Activated CD4-positive, alpha-beta T cell treated with anti-CD3 and anti-CD28 coated beads, Interleukin-2, amount 10 ng/mL, durations not matched to agents 7 days and 5 days (primary cell): Measurements from ENCODE around the gene AOPEP. TPM values are rescaled to one million over a fixed set of nuclear protein-coding genes. Genes with fewer than 3 reads are reported as not detected.
A peak's percentile ranks its signal among the peaks of the same experiment; 100 is the strongest.

Experiments
- CTCF ChIA-PET: fragments of 350-600 bp; sonication (Branson Sonifier 250); formaldehyde crosslinking; loops from one replicate; lab custom pipeline; 2021; ENCODE audit warnings: antibody characterized with exemption; lab: Charles Lee
- POLR2A ChIA-PET: fragments of 350-600 bp; sonication (Branson Sonifier 250); formaldehyde crosslinking; loops from one replicate; lab custom pipeline; 2021; ENCODE audit warnings: antibody characterized with exemption; lab: Charles Lee
- DNase-seq: peaks from one replicate; pipeline ENCODE4 v3.0.0-alpha.2; 2020
- H3K27ac Mint-ChIP-seq: one replicate; pipeline ENCODE4 v1.8.0; 2021; ENCODE audit warnings: mild to moderate bottlenecking, moderate library complexity, mixed read lengths
- H3K27me3 Mint-ChIP-seq: one replicate; pipeline ENCODE4 v1.8.0; 2021; ENCODE audit warnings: mixed read lengths
- H3K36me3 Mint-ChIP-seq: one replicate; pipeline ENCODE4 v1.8.0; 2021; ENCODE audit warnings: low read depth, mixed read lengths
- H3K4me1 Mint-ChIP-seq: one replicate; pipeline ENCODE4 v1.8.0; 2021; ENCODE audit warnings: mixed read lengths
- H3K4me3 Mint-ChIP-seq: one replicate; pipeline ENCODE4 v1.8.0; 2021; ENCODE audit warnings: mild to moderate bottlenecking, moderate library complexity, mixed read lengths
- H3K9me3 Mint-ChIP-seq: one replicate; pipeline ENCODE4 v1.8.0; 2021; ENCODE audit warnings: mixed read lengths
- total RNA-seq, 2 experiments: library from RNA; stranded (reverse); gene quantifications; one replicate each; pipeline ENCODE4 v1.2.3, GENCODE V29; 2021

AOPEP gene
- total RNA-seq, 2 experiments from 2014 or later, result 9.7 to 10.7 TPM

- CTCF ChIA-PET, result interaction anchor here (1.0 to 1.1 kb wide), 2 partner anchors 9 kb away, joined by 3 read pairs; no protein-coding TSS in a partner anchor
- POLR2A ChIA-PET, result no interaction called here
Measured at GRCh38 chr9:95032580-95033341, 306.3 kb downstream of the AOPEP start.

GRCh38 chr9:95035846-95036245, 309.3 kb downstream of the AOPEP start:
- ChIA-PET POLR2A (no interaction called here), CTCF (no interaction called here)
- no peak for DNase-seq
- Mint-ChIP-seq H3K27ac (no peak overlapping the region), H3K9me3 (no peaks in the 10 kb centered on the region), H3K4me1 (peaks cover 3% of the 10 kb centered on the region), H3K27me3 (no peaks in the 10 kb centered on the region), H3K4me3 (no peak overlapping the region), H3K36me3 (no peaks in the 10 kb centered on the region)

More at GRCh38 chr9:95032580-95033341, 306.3 kb downstream of the AOPEP start:
- no peak overlapping the region for H3K27ac Mint-ChIP-seq
- DNase-seq, result no peak
- H3K9me3 Mint-ChIP-seq, result no peaks in the 10 kb centered on the region
- H3K4me3 Mint-ChIP-seq, result no peak overlapping the region
- H3K27me3 Mint-ChIP-seq, result no peaks in the 10 kb centered on the region
- H3K36me3 Mint-ChIP-seq, result no peaks in the 10 kb centered on the region
- H3K4me1 Mint-ChIP-seq, result peaks cover 3% of the 10 kb centered on the region

DNA sequence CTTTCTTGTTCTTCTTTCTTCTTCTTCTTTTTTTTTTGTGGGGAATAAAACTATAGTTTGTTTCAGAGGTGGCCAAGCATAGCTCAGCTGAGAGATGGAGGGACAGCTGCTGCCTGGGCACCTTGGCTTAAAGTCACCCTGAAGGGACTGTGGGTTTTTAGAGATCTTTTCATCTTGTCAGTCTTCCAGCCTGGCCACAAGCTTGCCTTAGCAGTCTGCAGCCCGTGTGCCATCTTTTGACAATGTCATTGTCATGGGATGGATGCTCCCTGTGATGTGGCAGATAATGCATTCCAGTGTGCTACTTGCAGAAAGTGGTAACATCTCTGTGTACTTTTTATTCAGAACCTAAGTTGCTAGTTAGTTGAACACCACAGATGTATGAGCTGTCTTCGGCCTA, 310.2 kb downstream of the AOPEP start:
- ChIA-PET POLR2A (no interaction called here), CTCF (no interaction called here)
- Mint-ChIP-seq H3K9me3 (no peaks in the 10 kb centered on the region), H3K4me1 (peaks cover 2% of the 10 kb centered on the region), H3K27ac (no peak overlapping the region), H3K36me3 (no peaks in the 10 kb centered on the region), H3K4me3 (no peak overlapping the region), H3K27me3 (no peaks in the 10 kb centered on the region)
- no peak for DNase-seq

- no peaks in the 10 kb centered on the region for H3K9me3 Mint-ChIP-seq
- H3K4me1 Mint-ChIP-seq, result no peaks in the 10 kb centered on the region
- H3K27ac Mint-ChIP-seq, result no peak overlapping the region
- no peak overlapping the region for H3K4me3 Mint-ChIP-seq
- H3K36me3 Mint-ChIP-seq, result no peaks in the 10 kb centered on the region
- H3K27me3 Mint-ChIP-seq, result no peaks in the 10 kb centered on the region
- ChIA-PET CTCF (interaction anchor here (0.6 kb wide), 1 partner anchor 197 kb away, joined by 3 read pairs; no protein-coding TSS in a partner anchor), POLR2A (no interaction called here)
- no peak for DNase-seq
Measured at GRCh38 chr9:95037789-95038521, 311.5 kb downstream of the AOPEP start.

DNA sequence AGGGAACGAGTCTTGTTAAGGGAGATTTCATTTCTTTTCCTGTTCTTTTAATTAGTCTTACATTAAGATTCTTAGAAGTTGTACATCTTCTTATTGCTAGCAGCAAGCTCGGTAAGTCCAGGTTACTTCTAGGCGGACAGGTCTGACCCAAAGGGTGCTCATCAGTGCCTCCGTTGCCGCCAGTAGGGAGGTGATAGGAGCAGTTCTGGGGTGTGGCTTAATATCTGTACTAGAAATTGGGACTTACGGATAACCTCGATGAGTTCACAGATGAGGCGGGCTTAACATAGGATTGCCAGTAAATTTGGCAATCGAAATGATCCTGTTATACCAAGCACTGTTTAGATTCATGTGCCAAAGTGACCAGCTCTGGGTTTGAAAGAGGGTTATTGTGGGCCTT, 312.2 kb downstream of the AOPEP start:
- no peak overlapping the region for H3K27ac Mint-ChIP-seq
- H3K27me3 Mint-ChIP-seq, result no peaks in the 10 kb centered on the region
- H3K9me3 Mint-ChIP-seq, result no peaks in the 10 kb centered on the region
- no peak overlapping the region for H3K4me3 Mint-ChIP-seq
- DNase-seq, result no peak
- H3K4me1 Mint-ChIP-seq, result no peaks in the 10 kb centered on the region
- ChIA-PET POLR2A (interaction anchor here (0.6 kb wide), 1 partner anchor 616 kb away, joined by 4 read pairs; no protein-coding TSS in a partner anchor), CTCF (no interaction called here)
- H3K36me3 Mint-ChIP-seq, result no peaks in the 10 kb centered on the region

GRCh38 chr9:95040106-95040505, 313.6 kb downstream of the AOPEP start:
- no peaks in the 10 kb centered on the region for H3K27me3 Mint-ChIP-seq
- no peaks in the 10 kb centered on the region for H3K4me1 Mint-ChIP-seq
- no peaks in the 10 kb centered on the region for H3K9me3 Mint-ChIP-seq
- no peak for DNase-seq
- no peaks in the 10 kb centered on the region for H3K36me3 Mint-ChIP-seq
- ChIA-PET POLR2A (no interaction called here), CTCF (no interaction called here)
- H3K27ac Mint-ChIP-seq, result no peak overlapping the region
- H3K4me3 Mint-ChIP-seq, result no peak overlapping the region

DNA sequence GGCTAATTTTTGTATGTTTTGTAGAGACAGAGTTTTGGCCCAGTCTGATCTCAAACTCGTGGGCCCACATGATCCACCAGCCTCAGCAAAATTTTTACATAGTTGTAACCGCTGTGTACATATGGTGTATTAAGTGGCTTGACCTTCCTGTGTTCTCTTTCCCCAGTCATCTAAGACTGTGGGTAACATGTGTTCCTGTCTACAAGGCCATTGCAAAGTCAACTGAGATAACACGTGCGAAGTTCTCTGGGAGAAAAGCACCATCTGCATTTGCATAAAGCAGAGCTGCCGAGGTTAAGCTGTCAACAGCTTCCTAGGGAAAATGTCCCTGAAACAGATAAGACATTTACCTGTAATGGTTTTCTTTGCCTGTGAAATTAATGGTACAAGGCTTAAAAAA, 317.3 kb downstream of the AOPEP start:
- Mint-ChIP-seq H3K9me3 (no peaks in the 10 kb centered on the region), H3K4me3 (no peak overlapping the region), H3K4me1 (peaks cover 7% of the 10 kb centered on the region), H3K27ac (no peak overlapping the region), H3K36me3 (no peaks in the 10 kb centered on the region), H3K27me3 (peaks cover 26% of the 10 kb centered on the region)
- DNase-seq, result no peak
- POLR2A ChIA-PET, result no interaction called here
- CTCF ChIA-PET, result no interaction called here

GRCh38 chr9:95044731-95045508, 318.4 kb downstream of the AOPEP start:
- no peaks in the 10 kb centered on the region for H3K9me3 Mint-ChIP-seq
- peaks cover 35% of the 10 kb centered on the region for H3K27me3 Mint-ChIP-seq
- no peak for DNase-seq
- H3K36me3 Mint-ChIP-seq, result no peaks in the 10 kb centered on the region
- peaks cover 11% of the 10 kb centered on the region for H3K4me1 Mint-ChIP-seq
- no peak overlapping the region for H3K27ac Mint-ChIP-seq
- H3K4me3 Mint-ChIP-seq, result no peak overlapping the region
- POLR2A ChIA-PET, result no interaction called here
- CTCF ChIA-PET, result no interaction called here

GRCh38 chr9:95045751-95046150, 319.3 kb downstream of the AOPEP start:
- ChIA-PET CTCF (no interaction called here), POLR2A (no interaction called here)
- DNase-seq, result no peak
- Mint-ChIP-seq H3K9me3 (no peaks in the 10 kb centered on the region), H3K27ac (no peak overlapping the region), H3K27me3 (peaks cover 40% of the 10 kb centered on the region), H3K4me3 (no peak overlapping the region), H3K4me1 (peaks cover 11% of the 10 kb centered on the region), H3K36me3 (no peaks in the 10 kb centered on the region)

GRCh38 chr9:95047452-95048224, 321.1 kb downstream of the AOPEP start:
- CTCF ChIA-PET, result interaction anchor here (1.3 kb wide), 1 partner anchor 25 kb away, joined by 3 read pairs; no protein-coding TSS in a partner anchor
- H3K27ac Mint-ChIP-seq, result no peak overlapping the region
- no peaks in the 10 kb centered on the region for H3K36me3 Mint-ChIP-seq
- no peaks in the 10 kb centered on the region for H3K9me3 Mint-ChIP-seq
- H3K4me1 Mint-ChIP-seq, result peaks cover 11% of the 10 kb centered on the region
- POLR2A ChIA-PET, result no interaction called here
- no peak for DNase-seq
- peaks cover 40% of the 10 kb centered on the region for H3K27me3 Mint-ChIP-seq
- no peak overlapping the region for H3K4me3 Mint-ChIP-seq

DNA sequence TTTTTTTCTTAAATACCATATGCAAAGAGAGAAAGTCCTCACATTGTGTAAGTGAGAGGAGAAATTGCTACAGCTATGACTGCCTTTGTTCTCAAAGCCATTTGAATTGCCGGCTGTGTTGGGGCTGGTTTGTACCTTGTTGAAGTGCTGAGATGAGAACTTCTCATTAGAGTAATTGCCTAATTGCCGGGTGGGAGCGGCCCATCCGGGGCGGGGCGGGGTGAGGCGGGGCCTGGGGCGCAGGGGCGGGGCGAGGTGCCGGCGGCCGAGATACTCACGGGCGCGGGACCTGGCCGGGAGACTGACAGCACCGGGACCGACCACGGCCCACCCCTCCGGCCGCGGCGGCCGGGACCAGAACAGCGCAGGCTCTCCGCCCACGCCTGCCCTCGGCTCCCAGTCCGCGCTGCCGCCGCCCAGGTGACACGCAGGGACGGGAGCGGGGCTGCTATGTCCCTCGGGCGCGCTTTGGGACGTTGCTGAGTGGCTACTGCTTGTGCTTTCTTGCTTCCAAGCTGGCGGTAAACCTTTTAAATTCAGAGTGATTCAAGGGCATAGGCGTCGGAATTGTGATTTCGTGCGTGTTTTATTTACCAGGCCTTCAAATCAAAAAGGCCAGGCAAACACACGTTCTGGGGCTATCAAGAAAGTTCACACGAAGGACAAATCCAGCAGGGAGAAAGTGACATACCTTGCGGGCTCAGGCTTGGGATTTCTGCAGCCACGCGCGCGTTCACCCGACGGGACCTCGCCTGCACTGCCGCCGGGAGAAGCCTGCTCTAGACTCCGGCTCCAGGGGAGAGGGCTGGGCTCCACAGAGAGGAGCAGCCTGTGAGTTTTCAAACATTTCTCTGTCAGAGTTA, 322.0 kb downstream of the AOPEP start:
- Mint-ChIP-seq H3K36me3 (no peaks in the 10 kb centered on the region), H3K4me1 (peaks cover 11% of the 10 kb centered on the region), H3K27me3 (peaks cover 40% of the 10 kb centered on the region), H3K9me3 (no peaks in the 10 kb centered on the region), H3K27ac (no peak overlapping the region), H3K4me3 (peak overlapping the region; percentile 71)
- ChIA-PET POLR2A (no interaction called here), CTCF (interaction anchor here (1.3 kb wide), 1 partner anchor 26 kb away, joined by 3 read pairs; no protein-coding TSS in a partner anchor)
- peak; percentile 35 for DNase-seq
